GM21528 (cell line): Measurements from ENCODE around the gene ADCY2.

ENCODE experiments used
- ATAC-seq: cut with Tn5 transposase; IDR thresholded peaks from one replicate; pipeline ENCODE4 v1.9.1; 2021; ENCODE audit warnings: mild to moderate bottlenecking, moderate library complexity; ENCODE audit not compliant: unreplicated experiment, low FRiP score

The ADCY2 gene

GRCh38 chr5:7435503-7435902, 39.6 kb downstream of the ADCY2 start:
- ATAC-seq = no peak

GRCh38 chr5:7436521-7436920, 40.6 kb downstream of the ADCY2 start:
- no peak for ATAC-seq

- ATAC-seq = no peak
Measured at GRCh38 chr5:7437836-7438235, 41.9 kb downstream of the ADCY2 start.

- no peak for ATAC-seq
Measured at GRCh38 chr5:7445068-7445467, 49.1 kb downstream of the ADCY2 start.

GRCh38 chr5:7445831-7446230, 49.9 kb downstream of the ADCY2 start:
- no peak for ATAC-seq

GRCh38 chr5:7446913-7447312, 51.0 kb downstream of the ADCY2 start:
- ATAC-seq = no peak

GRCh38 chr5:7453947-7454346, 58.0 kb downstream of the ADCY2 start:
- ATAC-seq = no peak

DNA sequence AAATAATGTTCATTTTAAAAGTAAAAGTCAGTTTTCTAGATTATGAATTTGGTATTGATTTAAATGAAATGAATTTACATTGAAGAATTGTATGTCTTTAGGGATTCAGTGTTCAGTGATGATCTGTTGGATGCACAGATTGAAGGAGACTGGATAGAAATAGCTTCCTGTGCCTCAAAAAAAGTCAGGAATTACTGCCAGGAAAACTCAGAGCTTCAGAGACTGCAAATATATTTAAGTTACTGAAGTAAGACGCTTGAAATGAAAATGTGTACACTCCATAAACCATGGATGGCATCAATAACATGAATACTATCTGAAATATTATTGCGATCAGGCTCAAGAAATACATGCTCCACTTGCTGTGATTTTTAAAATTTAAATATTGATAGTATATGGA, 60.3 kb downstream of the ADCY2 start:
- ATAC-seq = no peak

DNA sequence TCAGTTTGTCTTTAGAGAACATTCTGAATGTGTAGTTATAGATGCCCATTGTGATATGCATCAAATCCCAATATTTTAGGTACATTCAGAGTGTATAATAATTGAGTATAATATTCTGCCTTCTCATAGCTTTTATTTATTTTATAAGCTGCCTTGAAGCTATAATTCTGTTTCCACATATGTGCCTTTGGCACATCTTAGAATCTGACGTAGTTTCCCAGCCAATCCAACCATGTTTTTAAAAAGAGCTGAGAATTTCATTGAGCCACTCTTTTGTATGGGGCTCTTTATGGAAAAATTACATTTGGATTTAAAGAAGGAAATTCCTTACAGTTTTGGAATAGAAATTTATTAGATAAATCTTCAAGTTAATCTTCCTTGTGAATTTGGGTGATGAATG, 65.4 kb downstream of the ADCY2 start:
- no peak for ATAC-seq

DNA sequence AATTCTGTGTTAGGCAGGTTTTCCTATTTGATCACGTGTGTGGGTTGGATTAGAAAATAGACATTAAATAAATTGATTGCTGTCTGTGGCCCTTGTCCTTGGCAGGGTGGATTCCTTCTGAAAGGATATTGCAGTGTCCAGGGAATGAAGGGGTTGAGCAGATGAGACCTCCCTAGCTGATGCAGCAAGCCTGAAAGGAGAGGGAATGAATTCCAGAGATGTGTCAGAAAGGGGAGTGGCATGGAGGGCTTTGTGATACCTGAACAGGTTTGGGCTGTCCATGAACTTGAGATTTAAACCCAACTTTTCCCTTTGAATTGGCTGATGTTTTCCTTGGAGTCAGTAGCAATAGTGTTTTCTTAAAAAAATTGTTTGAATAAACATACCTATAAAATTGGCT, 66.8 kb downstream of the ADCY2 start:
- ATAC-seq = no peak

GRCh38 chr5:7464182-7464581, 68.2 kb downstream of the ADCY2 start:
- ATAC-seq = no peak

GRCh38 chr5:7467179-7467578, 71.2 kb downstream of the ADCY2 start:
- no peak for ATAC-seq

DNA sequence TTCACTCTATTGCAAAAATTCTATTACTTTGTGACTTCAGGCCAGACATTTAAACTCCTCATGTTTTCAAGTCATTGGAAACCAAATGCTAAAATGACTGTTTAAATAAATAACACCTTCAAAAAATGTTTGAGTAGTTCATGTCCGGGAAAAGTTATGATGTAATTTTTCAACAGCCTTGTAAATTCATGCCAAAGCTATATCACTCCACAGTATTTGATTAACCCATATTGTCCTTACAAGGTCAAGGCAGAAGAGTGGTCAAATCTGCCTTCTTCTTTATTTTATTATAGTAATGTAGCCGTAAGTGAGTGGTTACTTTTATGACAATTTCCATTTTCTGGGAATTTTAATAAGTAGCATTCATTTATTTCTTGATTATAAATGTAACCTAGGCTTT, 72.8 kb downstream of the ADCY2 start:
- ATAC-seq = no peak

GRCh38 chr5:7471710-7472109, 75.8 kb downstream of the ADCY2 start:
- ATAC-seq = no peak

DNA sequence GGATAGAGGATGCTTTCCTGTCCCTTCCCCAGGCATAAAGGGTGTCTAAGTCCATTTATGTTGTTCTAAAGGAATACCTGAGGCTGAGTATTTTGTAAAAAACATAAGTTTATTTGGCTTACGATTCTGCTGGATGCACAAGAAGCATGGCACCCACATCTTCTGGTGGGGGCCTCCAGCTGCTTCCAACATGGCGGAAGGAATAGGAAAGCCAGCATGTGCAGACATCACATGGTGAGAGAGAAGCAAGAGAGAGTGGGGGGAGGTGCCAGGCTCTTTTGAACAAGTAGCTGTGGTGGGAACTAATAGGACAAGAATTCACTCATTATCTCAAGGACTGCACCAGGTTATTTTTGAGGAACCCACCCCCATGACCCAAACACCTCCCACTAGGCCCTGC, 77.2 kb downstream of the ADCY2 start:
- ATAC-seq = no peak

DNA sequence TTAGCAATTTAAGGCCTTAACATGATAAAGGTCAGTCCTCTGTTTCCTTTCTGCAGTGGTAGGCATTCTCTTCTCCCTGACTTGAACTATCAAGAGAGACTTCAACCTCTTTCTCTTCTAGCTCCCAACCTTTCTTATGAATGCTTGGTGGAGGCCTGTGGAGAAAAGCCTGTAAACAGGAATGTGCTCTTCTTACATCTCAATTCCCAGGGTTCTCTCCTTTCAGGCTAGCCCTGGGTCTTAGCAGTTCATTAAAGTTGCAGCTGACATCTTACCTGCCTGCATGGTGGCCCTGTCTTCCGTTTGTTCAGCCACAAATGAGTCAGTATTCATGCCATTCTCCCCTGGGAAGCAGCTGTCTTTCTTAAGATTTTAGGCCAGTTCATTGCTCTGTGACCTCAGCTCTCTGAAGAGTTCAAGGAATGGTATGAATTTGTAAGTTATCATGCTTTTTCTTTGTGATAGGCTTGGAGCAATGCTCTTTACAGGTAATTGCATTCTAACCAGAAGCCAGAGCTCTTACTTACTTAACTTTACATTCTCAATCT, 77.8 kb downstream of the ADCY2 start:
- no peak for ATAC-seq

GRCh38 chr5:7474821-7475403, 79.0 kb downstream of the ADCY2 start:
- ATAC-seq = no peak

GRCh38 chr5:7478459-7478858, 82.5 kb downstream of the ADCY2 start:
- no peak for ATAC-seq

GRCh38 chr5:7488734-7489133, 92.8 kb downstream of the ADCY2 start:
- no peak for ATAC-seq

DNA sequence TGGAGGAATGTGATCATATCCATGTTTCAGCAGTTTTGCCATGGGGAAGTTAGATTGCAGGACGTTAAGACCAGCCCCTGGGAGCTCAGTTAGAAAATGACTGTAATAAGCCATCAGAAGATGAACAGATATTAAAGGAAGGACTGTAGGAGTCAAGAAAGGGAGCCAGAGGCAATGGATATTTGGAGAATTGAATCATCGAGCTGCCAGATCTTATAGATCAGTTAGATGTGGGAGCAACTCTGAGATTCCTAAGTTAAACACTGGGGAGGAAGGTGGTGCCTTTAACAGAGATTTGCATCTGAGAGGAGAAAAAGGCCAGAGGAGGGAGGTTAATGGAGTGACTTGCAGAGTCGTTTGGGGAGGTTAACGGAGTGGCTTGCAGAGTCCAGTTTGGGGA, 96.4 kb downstream of the ADCY2 start:
- ATAC-seq = no peak

DNA sequence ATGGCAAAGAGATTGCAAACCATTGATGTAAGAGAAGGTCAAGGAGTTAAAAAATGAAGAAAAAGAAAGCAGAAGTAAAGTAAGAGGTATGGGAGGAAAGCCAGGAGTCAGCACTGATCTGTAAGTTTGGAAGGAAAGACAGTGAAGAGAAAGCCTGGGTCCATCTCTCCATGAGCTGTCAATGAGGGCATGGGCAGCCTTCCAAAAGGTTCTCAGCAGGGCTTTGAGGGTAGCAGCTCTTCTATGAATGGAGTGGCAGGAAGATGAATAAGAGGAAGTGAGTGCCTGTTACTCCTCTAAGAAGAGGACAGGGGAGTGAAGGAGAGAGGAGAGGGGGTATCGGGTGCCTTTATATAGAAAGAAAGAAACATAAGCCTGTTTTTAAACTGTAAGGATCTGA, 97.1 kb downstream of the ADCY2 start:
- ATAC-seq = no peak

GRCh38 chr5:7493622-7494021, 97.7 kb downstream of the ADCY2 start:
- ATAC-seq = no peak
